Glomerular visceral epithelial cell (primary cell): ENCODE results near the gene UBAP2L.
"Not testable (repeated sequence)": the region's sequence is repeated elsewhere in the genome, so short reads cannot be mapped to it uniquely, and the experiment has no call there.

Experiments used
- DNase-seq: peaks from one replicate; pipeline ENCODE4 v3.0.0-alpha.2; 2016; ENCODE audit errors: extremely low spot score

UBAP2L gene

GRCh38 chr1:154240294-154240833 is 19.6 kb downstream of the UBAP2L start:
- DNase-seq, result no peak

GRCh38 chr1:154241703-154242351 is 21.1 kb downstream of the UBAP2L start:
- no peak for DNase-seq

DNA sequence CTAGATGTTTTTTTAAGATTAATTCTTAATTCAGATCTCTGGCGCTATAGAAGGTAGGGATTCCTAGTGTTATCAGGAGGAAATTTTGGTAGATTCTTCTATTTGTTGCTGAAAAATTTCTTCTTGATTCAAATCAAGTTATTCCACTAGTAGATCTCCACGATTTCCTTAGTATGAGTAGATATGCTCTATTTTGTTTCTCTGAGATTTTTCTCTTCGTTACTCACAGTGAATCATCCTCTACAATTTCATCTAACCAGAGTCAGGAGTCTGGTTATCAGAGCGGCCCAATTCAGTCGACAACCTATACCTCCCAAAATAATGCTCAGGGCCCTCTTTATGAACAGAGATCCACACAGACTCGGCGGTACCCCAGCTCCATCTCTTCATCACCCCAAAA is 32.9 kb downstream of the UBAP2L start:
- DNase-seq, result no peak

- DNase-seq, result no peak
Observed at GRCh38 chr1:154256686-154257085, 35.9 kb downstream of the UBAP2L start.

GRCh38 chr1:154258784-154259183 is 38.0 kb downstream of the UBAP2L start:
- no peak for DNase-seq

DNA sequence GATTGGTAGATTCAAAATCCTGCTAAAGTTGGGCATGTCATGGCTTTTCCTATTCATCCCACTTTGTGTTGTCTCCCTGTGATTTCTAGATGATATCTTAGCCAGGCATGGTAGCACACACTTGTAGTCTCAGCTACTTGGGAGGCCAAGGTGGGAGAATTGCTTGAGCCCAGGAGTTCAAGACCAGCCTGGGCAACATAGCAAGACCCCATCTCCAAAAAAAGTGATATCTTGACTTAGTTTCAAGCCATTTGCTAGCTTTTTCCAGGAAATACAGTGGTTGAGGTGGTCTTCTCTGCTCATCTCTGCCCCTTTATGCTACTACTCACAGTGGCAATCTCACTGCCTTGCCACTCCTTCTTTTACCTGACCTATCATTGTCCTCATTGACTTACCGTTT is 39.4 kb downstream of the UBAP2L start:
- no peak for DNase-seq

DNA sequence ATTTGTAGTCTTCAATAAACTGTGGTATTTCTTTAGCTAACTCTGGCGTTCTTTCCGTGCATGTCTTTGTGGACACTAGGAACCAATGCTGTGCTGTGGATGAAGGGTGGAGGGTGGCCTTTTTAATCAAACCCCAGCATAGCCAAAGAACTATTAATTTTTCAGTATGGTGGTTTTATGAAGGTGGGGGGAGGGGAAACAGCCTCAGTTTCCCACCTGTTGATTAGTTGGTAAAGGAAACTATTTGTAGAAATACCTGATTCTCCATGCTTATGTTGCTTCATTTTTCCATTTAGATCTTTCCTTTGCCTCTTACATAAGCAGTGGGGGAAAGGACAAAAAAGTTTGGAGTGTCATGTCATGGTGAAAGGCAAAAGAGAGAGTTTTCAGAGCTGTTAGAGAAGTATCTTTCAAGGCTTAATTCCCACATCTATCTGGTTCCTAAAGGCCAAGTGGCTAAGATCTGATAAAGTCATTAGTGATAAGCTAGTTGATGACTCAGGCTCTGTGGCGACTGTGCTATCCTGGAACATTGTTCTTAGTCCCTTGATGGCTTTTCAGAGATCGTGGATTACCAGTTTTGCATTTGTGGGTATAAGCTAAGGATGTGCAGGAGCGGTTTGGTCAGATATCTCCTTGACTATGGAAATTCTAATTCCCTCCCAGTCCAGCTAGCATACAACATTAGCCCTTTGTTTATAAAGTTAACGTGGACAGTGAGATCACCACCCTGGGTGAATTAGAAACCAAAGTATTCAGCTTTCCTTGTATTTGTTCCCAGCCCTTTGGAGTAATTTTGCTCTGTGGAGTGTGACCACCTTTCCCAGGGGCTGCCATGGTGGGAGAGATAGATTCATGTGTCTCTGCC is 42.9 kb downstream of the UBAP2L start:
- no peak for DNase-seq

- no peak for DNase-seq
Observed at GRCh38 chr1:154264454-154264853, 43.7 kb downstream of the UBAP2L start.

DNA sequence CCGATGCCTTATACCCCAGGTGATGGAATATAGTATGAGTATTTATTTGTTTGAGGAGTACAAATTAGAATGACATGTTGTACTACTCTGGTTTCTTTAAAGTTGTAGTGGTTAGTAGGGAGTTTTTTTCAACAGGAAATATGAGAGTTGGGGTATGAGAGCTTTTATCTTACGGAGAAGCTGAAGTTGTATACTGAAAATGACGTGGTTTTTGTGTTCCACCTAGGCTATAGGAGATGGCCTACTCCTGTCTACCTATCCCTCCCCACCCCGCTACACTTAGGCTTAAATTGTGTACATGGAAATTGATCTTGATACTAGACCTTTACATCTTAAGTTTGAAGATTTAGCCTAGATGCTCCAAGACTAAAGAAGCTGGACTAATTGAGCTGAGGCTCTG is 44.8 kb downstream of the UBAP2L start:
- DNase-seq, result no peak

GRCh38 chr1:154270833-154271232 is 50.1 kb downstream of the UBAP2L start:
- DNase-seq, result no peak

- DNase-seq, result peak; percentile 98
Observed at GRCh38 chr1:154272217-154272998, 51.7 kb downstream of the UBAP2L start, which contains the start of gene HAX1. HAX1 (plus strand) TSS chr1:154272629; CDS start chr1:154272724, 95 bp downstream.

DNA sequence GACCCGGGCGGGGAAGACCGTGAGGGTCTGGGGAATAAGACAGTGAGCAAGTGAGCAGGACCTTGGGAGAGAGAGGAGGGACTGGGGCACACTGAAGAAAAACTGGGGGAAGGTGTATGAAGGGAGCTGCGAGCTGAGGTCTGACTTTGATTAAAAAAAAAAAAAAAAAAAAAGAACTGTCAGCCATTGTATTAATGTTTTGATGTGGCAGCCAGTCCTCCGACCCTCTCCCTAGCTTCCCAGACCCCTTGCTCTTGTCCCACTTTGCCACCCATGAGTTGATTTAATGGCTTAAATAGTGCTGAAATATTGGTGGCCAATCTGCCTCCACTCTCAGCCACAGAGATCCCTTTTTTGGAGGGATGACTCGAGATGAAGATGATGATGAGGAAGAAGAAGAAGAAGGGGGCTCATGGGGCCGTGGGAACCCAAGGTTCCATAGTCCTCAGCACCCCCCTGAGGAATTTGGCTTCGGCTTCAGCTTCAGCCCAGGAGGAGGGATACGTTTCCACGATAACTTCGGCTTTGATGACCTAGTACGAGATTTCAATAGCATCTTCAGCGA is 52.3 kb downstream of the UBAP2L start:
- no peak for DNase-seq

GRCh38 chr1:154276797-154277196 is 56.0 kb downstream of the UBAP2L start:
- no peak for DNase-seq

- not testable (repeated sequence) for DNase-seq
Observed at GRCh38 chr1:154287591-154287990, 66.8 kb downstream of the UBAP2L start.

DNA sequence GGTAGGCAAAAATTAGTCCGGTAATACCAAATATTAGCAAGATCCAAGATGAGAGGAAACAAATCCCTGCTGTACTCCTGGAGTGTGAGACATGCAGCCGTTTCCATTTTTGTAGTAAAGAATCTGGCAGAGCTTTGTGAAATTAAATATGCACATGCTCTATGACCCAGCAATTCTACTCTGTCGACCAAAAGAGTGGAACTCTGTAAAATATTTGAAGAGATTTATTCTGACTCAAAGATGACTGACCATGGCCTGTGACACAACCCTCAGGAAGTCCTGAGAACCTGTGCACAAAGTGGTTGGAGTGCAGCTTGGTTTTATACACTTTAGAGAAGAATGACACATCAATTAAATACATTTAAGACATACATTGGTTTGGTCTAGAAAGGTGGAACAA is 67.9 kb downstream of the UBAP2L start:
- DNase-seq, result no peak

GRCh38 chr1:154290921-154291320 is 70.2 kb downstream of the UBAP2L start:
- no peak for DNase-seq

DNA sequence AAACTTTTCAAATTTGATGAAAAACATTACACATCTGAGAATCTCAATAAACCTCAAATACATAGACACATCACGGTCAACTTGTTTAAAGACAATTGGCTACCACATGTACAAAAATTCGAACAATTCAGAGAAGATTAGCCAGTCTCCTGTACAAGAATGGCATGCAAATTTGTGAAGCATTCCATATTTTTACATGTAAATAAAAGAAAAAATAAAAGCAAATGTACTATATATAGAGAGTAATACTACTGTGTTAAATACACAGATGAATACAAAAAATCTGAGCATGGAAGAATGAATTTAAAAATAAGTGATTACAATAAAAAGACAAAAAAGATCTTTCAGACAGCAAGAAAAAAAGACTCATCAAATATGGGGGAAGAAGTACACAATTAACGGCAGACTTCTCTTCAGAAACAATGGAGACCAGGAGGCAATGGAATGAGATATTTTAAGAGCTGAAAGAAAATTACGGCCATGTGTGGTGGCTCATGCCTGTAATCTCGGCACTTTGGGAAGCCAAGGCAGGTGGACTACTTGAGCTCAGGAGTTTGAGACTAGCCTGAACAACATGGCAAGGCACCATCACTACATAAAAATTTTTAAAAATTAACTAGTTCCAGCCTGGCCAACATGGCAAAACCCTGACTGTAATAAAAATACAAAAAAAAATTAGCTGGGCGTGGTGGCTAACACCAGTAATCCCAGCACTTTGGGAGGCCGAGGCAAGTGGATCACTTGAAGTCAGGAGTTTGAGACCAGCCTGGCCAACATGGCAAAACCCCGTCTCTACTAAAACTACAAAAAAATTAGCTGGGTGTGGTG is 74.9 kb downstream of the UBAP2L start:
- no peak for DNase-seq

DNA sequence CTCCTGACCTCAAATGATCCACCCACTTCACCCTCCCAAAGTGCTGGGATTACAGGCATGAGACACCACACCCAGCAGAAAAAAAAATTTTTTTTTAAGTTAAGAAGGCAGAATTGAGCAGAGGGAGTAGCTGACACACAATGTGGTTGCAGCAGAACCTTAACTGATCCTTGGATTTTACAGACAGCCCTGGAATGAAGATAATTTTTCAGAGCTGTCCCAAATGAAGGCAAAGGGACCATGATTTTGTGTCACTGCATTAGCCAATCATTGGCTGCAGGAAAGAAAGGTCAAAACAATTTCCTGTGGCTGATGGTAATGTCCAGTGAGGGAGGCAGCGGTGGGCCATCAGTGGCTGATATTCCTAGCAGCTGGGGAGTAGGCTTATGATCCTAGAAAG is 80.8 kb downstream of the UBAP2L start:
- no peak for DNase-seq

- DNase-seq, result peak; percentile 25
Observed at GRCh38 chr1:154304664-154305337, 84.0 kb downstream of the UBAP2L start.

DNA sequence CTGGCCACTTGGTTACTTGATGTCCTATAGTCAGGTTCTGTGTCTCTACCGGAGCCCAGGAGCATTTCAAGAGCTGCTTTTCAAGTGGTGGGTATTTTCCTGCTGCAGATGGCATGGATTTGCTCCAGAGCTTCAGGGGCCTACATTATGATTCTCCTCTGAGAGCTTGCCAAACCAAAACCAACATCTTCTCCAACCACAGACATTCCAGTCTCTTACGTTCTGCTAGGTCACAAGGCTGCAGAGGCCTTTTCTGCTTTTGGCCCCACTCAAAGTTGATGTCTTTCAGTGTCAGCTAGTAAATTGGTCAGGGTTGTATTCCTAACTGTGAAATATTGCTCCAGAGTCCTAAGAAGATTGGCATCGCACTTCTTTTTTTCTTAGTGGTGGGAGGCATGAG is 85.4 kb downstream of the UBAP2L start:
- DNase-seq, result peak; percentile 75
